Smooth muscle cell (in vitro differentiated cells): Measurements from ENCODE around the gene KIAA1217. TPM values are rescaled to one million over a fixed set of nuclear protein-coding genes. Genes with fewer than 3 reads are reported as not detected.

ENCODE experiments used
- DNase-seq: peaks from one replicate; lab custom pipeline; 2025; ENCODE audit not compliant: unreplicated experiment; lab: John Stamatoyannopoulos, UW
- H2AFZ ChIP-seq: fragments of 200-600 bp; sonication (generic); 2 replicates; pipeline ENCODE4 v1.6.0; 2016; ENCODE audit warnings: antibody characterized with exemption, low read depth, mild to moderate bottlenecking
- H3F3A ChIP-seq: fragments of 200-600 bp; sonication (generic); 2 replicates; pipeline ENCODE4 v1.6.0; 2017; ENCODE audit warnings: antibody characterized with exemption, low read depth
- H3K27ac ChIP-seq: fragments of 200-600 bp; sonication (generic); 2 replicates; pipeline ENCODE4 v1.5.1; 2016; ENCODE audit warnings: low read depth, mild to moderate bottlenecking
- H3K27me3 ChIP-seq: fragments of 200-600 bp; sonication (generic); 2 replicates; pipeline ENCODE4 v1.6.1; 2016; ENCODE audit warnings: low read depth, mild to moderate bottlenecking
- H3K36me3 ChIP-seq: fragments of 200-600 bp; sonication (generic); 2 replicates; pipeline ENCODE4 v1.5.1; 2016; ENCODE audit warnings: low read depth
- H3K4me1 ChIP-seq: fragments of 200-600 bp; sonication (generic); 2 replicates; pipeline ENCODE4 v1.5.1; 2016; ENCODE audit warnings: low read depth
- H3K4me2 ChIP-seq: fragments of 200-600 bp; sonication (generic); 2 replicates; pipeline ENCODE4 v1.6.0; 2016; ENCODE audit warnings: mild to moderate bottlenecking
- H3K4me3 ChIP-seq: fragments of 200-600 bp; sonication (generic); 2 replicates; pipeline ENCODE4 v1.5.1; 2016; ENCODE audit warnings: mild to moderate bottlenecking
- H3K79me2 ChIP-seq: fragments of 200-600 bp; sonication (generic); 2 replicates; pipeline ENCODE4 v1.6.0; 2016; ENCODE audit warnings: low read depth, mild to moderate bottlenecking
- H3K9ac ChIP-seq: fragments of 200-600 bp; sonication (generic); 2 replicates; pipeline ENCODE4 v1.6.0; 2016; ENCODE audit warnings: low read depth
- H3K9me3 ChIP-seq: fragments of 200-600 bp; sonication (generic); replicated peaks from 2 replicates; pipeline ENCODE4 v1.5.1; 2016; ENCODE audit warnings: low read depth
- H4K20me1 ChIP-seq: fragments of 200-600 bp; sonication (generic); 2 replicates; pipeline ENCODE4 v1.6.0; 2016; ENCODE audit warnings: low read depth
- WGBS: methylation state at CpG from one replicate; pipeline ENCODE4 v1.1.7; 2016; ENCODE audit warnings: low lambda C conversion rate; 5-methylcytosine and 5-hydroxymethylcytosine counted together
- polyA plus RNA-seq: library from polyadenylated mRNA; unstranded; fragments of >200 nt; fragmentation: Nextera tagmentation; extraction: Ambion mirVana; gene quantifications from 2 replicates; pipeline ENCODE4 v1.2.1, GENCODE V29; 2016
- total RNA-seq: library from RNA; depleted of rRNA; stranded (reverse); fragments of >200 nt; gene quantifications from 2 replicates; pipeline ENCODE4 v1.2.3, GENCODE V29; 2014
- TF ChIP-seq, protein P1 (sequence below): fragments of 200-600 bp; sonication (generic); IDR thresholded peaks from 2 replicates; pipeline ENCODE4 v1.5.1; 2017; ENCODE audit warnings: borderline replicate concordance, mild to moderate bottlenecking, antibody characterized with exemption; ENCODE audit not compliant: insufficient read depth, poor library complexity, severe bottlenecking

KIAA1217 gene
- total and polyA plus RNA-seq, 2 experiments from 2014 or later: 43.3 to 68.8 TPM

DNA sequence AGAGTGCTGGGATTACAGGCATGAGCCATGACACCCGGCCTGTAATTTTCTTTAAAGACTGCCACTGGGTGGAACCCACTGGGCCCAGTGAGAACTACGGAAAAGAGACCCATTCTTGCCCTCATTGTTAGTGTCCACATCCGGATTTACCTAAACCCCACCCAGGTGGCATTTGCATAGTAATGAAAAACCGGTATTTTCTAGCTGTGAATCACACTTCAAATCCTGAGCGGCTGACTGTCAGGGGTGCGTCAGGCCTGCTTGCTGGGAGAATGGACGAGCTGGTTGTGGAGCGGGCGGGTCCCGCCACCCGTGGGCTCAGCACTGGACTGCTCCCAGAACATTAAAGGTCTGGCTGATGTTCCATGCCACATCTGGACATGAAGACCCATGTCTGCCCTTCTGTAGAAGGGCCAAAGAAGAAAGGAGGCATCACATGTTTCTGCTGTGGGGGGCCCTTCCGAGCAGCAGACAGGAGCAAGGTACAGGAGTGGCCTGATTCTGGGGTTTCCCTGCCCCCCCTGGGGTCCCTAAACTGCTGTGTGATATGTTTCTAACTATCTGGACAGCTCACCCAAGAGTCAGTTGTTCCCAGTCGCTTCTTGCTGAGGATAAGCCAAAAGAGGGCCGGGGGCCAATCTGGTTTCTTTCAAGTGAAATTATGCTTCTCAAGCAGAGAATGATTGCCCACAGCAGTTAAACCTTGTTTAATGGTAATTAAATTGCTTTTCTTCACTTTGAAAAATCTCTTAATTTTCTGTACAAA lies 46.4 kb downstream of the KIAA1217 start:
- no peaks in the 10 kb centered on the region for H3K9me3 ChIP-seq
- peaks cover 12% of the 10 kb centered on the region for H3K79me2 ChIP-seq
- peak overlapping the region; percentile 85 for H3K9ac ChIP-seq
- no peak for DNase-seq
- H3K27ac ChIP-seq: peak overlapping the region; percentile 93
- 57% methylated on average over 14 of the region's 14 CpGs for WGBS
- H3F3A ChIP-seq: peaks cover 11% of the 10 kb centered on the region
- H3K27me3 ChIP-seq: no peaks in the 10 kb centered on the region
- H3K4me2 ChIP-seq: peak overlapping the region; percentile 66
- H3K4me3 ChIP-seq: peak overlapping the region; percentile 36
- TF ChIP-seq, protein P1, sequence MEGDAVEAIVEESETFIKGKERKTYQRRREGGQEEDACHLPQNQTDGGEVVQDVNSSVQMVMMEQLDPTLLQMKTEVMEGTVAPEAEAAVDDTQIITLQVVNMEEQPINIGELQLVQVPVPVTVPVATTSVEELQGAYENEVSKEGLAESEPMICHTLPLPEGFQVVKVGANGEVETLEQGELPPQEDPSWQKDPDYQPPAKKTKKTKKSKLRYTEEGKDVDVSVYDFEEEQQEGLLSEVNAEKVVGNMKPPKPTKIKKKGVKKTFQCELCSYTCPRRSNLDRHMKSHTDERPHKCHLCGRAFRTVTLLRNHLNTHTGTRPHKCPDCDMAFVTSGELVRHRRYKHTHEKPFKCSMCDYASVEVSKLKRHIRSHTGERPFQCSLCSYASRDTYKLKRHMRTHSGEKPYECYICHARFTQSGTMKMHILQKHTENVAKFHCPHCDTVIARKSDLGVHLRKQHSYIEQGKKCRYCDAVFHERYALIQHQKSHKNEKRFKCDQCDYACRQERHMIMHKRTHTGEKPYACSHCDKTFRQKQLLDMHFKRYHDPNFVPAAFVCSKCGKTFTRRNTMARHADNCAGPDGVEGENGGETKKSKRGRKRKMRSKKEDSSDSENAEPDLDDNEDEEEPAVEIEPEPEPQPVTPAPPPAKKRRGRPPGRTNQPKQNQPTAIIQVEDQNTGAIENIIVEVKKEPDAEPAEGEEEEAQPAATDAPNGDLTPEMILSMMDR: no peak
- no peak overlapping the region for H2AFZ ChIP-seq
- H4K20me1 ChIP-seq: no peaks in the 10 kb centered on the region
- peaks cover 27% of the 10 kb centered on the region for H3K4me1 ChIP-seq
- no peaks in the 10 kb centered on the region for H3K36me3 ChIP-seq

DNA sequence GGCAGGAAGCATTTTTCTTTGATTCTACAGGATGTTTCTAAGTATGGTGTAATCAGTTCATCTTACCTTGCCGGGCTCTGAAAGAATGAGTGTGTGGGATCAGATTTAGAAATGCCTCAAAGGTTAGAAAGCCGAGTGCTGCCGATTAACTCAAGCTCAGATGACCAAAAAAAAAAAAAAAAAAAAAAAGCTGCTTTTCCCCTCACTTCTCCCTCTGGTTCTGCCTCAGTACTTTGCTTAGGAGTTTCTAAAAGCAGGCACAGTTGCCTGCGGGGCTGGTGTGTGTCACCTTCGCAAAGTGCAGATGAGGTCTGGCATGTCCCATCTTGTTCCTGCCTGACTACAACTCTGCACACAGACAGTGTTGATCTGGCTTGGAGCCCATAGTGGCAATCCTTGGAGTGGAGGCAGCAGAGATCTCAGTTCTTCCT lies 47.0 kb downstream of the KIAA1217 start:
- Histone ChIP-seq H3K4me1 (peaks cover 27% of the 10 kb centered on the region), H3K27ac (peak overlapping the region; percentile 93), H2AFZ (peak overlapping the region; percentile 5), H3K4me2 (peak overlapping the region; percentile 66), H3K4me3 (peak overlapping the region; percentile 36), H3K9me3 (no peaks in the 10 kb centered on the region), H3K27me3 (no peaks in the 10 kb centered on the region), H3K79me2 (peaks cover 12% of the 10 kb centered on the region), H3K9ac (peak overlapping the region; percentile 85), H3F3A (peaks cover 11% of the 10 kb centered on the region), H4K20me1 (no peaks in the 10 kb centered on the region), H3K36me3 (no peaks in the 10 kb centered on the region)
- no peak for DNase-seq
- TF ChIP-seq, protein P1: no peak
- WGBS: 29% methylated on average over 5 of the region's 5 CpGs

DNA sequence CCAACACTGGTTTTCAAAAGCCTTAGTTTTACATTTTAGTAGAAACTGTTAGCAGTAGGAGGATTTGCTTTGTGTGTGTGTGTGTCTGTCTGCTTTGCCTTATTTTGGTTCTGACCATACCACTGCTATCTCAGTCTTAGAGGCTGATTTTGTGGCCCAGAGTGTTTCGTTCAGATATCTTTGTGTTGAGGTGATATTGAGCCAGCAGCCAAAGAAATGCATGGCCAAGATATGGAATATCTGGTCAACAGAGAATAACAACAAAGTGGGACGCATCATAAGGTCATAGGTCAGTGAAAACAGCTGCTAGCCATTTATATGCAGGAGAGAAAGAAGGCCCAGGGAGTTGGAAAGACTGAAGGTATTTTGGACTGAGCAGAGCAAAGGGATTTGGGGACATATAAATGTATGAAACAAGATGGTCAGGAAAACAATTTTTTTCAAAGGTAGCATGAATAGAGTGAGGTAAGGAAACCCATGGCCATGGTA lies 47.7 kb downstream of the KIAA1217 start:
- 25% methylated on average over 2 of the region's 2 CpGs for WGBS
- H3K4me2 ChIP-seq: peak overlapping the region; percentile 66
- no peaks in the 10 kb centered on the region for H3K9me3 ChIP-seq
- no peak overlapping the region for H2AFZ ChIP-seq
- TF ChIP-seq, protein P1: no peak
- no peaks in the 10 kb centered on the region for H4K20me1 ChIP-seq
- no peaks in the 10 kb centered on the region for H3K36me3 ChIP-seq
- H3K4me1 ChIP-seq: peaks cover 27% of the 10 kb centered on the region
- peak overlapping the region; percentile 93 for H3K27ac ChIP-seq
- H3K9ac ChIP-seq: peak overlapping the region; percentile 66
- peaks cover 12% of the 10 kb centered on the region for H3K79me2 ChIP-seq
- no peaks in the 10 kb centered on the region for H3K27me3 ChIP-seq
- no peak for DNase-seq
- peaks cover 11% of the 10 kb centered on the region for H3F3A ChIP-seq
- peak overlapping the region; percentile 36 for H3K4me3 ChIP-seq
